Endothelial cell of umbilical vein (primary cell): ENCODE data around the gene HBP1. TPM values are rescaled to one million over a fixed set of nuclear protein-coding genes. Genes with fewer than 3 reads are reported as not detected.

Experiments
- BruUV-seq: library from RNA; stranded (reverse); fragments of 400-500 nt; replicated peaks from 2 replicates; lab custom pipeline; 2021; lab: Mats Ljungman, UMichigan
- CTCF ChIA-PET: fragments of 300-600, 350-600 bp; sonication (Branson Sonifier 250); formaldehyde crosslinking; loops from one replicate; lab custom pipeline; 2021; ENCODE audit warnings: antibody characterized with exemption, inconsistent platforms; lab: Charles Lee
- POLR2A ChIA-PET: fragments of 300-600, 350-600 bp; sonication (Branson Sonifier 250); formaldehyde crosslinking; loops from one replicate; lab custom pipeline; 2021; ENCODE audit warnings: antibody characterized with exemption, inconsistent platforms; lab: Charles Lee
- DNase-seq: peaks from one replicate; pipeline ENCODE4 v3.0.0-alpha.2; 2011; ENCODE audit warnings: low read depth, low spot score
- FAIRE-seq: peaks from 2 replicates; lab custom pipeline; 2011; peaks lifted over from hg19 to GRCh38; lab: Jason Lieb, UNC
- H2AFZ ChIP-seq: 2 replicates; pipeline ENCODE4 v1.6.0; 2012; ENCODE audit warnings: low read depth, low read length, control low read depth, inconsistent platforms
- H3K27ac ChIP-seq: 2 replicates; pipeline ENCODE4 v1.5.1; 2011; ENCODE audit warnings: low read depth, mild to moderate bottlenecking, control low read depth, low read length, moderate library complexity; ENCODE audit not compliant: insufficient read depth
- H3K27me3 ChIP-seq, 2 experiments: 2 replicates each; pipeline versions ENCODE4 v1.6.0 to v1.6.1; 2011; ENCODE audit warnings: low read length in 2 of 2, mixed read lengths in 1 of 2; ENCODE audit not compliant: control insufficient read depth in 2 of 2, insufficient read depth in 2 of 2
- H3K36me3 ChIP-seq, 2 experiments: 2 replicates in 1 of 2; 3 replicates in 1 of 2; pipeline ENCODE4 v1.5.1; 2011; ENCODE audit warnings: low read length in 2 of 2, mild to moderate bottlenecking in 1 of 2, moderate library complexity in 1 of 2; ENCODE audit not compliant: control insufficient read depth in 2 of 2, insufficient read depth in 2 of 2; ENCODE audit errors: extremely low read depth in 1 of 2
- H3K4me1 ChIP-seq: 3 replicates; pipeline ENCODE4 v1.5.1; 2011; ENCODE audit warnings: mild to moderate bottlenecking, low read length; ENCODE audit not compliant: control insufficient read depth, insufficient read depth; ENCODE audit errors: extremely low read depth
- H3K4me2 ChIP-seq: 2 replicates; pipeline ENCODE4 v1.6.1; 2011; ENCODE audit warnings: low read length, control low read depth, mixed read lengths; ENCODE audit not compliant: insufficient read depth
- H3K4me3 ChIP-seq, 3 experiments: fragments of 200-600 bp in 1 of 3; sonication (generic), shearing (Covaris generic) in 1 of 3; replicated peaks in 1 of 3; 2 replicates each; pipeline ENCODE4 v1.5.1; 2011 to 2016; ENCODE audit warnings: control low read depth in 3 of 3, low read length in 3 of 3, mild to moderate bottlenecking in 2 of 3, inconsistent platforms in 1 of 3, low read depth in 1 of 3, moderate library complexity in 1 of 3; ENCODE audit not compliant: insufficient read depth in 1 of 3
- H3K79me2 ChIP-seq: 2 replicates; pipeline ENCODE4 v1.6.0; 2012; ENCODE audit warnings: low read length, inconsistent platforms; ENCODE audit not compliant: control insufficient read depth, insufficient read depth
- H3K9ac ChIP-seq: replicated peaks from 2 replicates; pipeline ENCODE3; 2011; ENCODE audit warnings: low read length, control low read depth; ENCODE audit not compliant: insufficient read depth; ENCODE audit errors: extremely low read depth
- H3K9me1 ChIP-seq: replicated peaks from 3 replicates; pipeline ENCODE4 v1.6.0; 2011; ENCODE audit warnings: mild to moderate bottlenecking, low read length; ENCODE audit not compliant: control insufficient read depth, insufficient read depth; ENCODE audit errors: extremely low read depth
- H3K9me3 ChIP-seq: replicated peaks from 2 replicates; pipeline ENCODE4 v1.5.1; 2012; ENCODE audit warnings: low read length, inconsistent platforms; ENCODE audit not compliant: control insufficient read depth, insufficient read depth
- H4K20me1 ChIP-seq: replicated peaks from 2 replicates; pipeline ENCODE3; 2011; ENCODE audit warnings: mild to moderate bottlenecking, low read length; ENCODE audit not compliant: control insufficient read depth, insufficient read depth; ENCODE audit errors: extremely low read depth
- EZH2 ChIP-seq: IDR thresholded peaks from 2 replicates; pipeline ENCODE4 v1.6.1; 2012; ENCODE audit warnings: borderline replicate concordance, low read depth, mild to moderate bottlenecking, moderate library complexity, low read length, inconsistent platforms; ENCODE audit not compliant: severe bottlenecking
- FOS ChIP-seq: IDR thresholded peaks from 2 replicates; pipeline ENCODE4 v1.6.1; 2011; ENCODE audit warnings: mild to moderate bottlenecking, low read length, moderate library complexity, borderline replicate concordance; ENCODE audit not compliant: insufficient read depth
- GATA2 ChIP-seq: IDR thresholded peaks from 2 replicates; pipeline ENCODE4 v1.7.0; 2011; ENCODE audit warnings: low read depth, mild to moderate bottlenecking, moderate library complexity, mixed read lengths, low read length; ENCODE audit not compliant: insufficient read length, insufficient read depth
- JUN ChIP-seq: IDR thresholded peaks from 2 replicates; pipeline ENCODE4 v1.6.1; 2011; ENCODE audit warnings: borderline replicate concordance, low read depth; ENCODE audit not compliant: insufficient read length, insufficient read depth
- MYC ChIP-seq: IDR thresholded peaks from one replicate; pipeline ENCODE4 v1.6.1; 2011; ENCODE audit warnings: mild to moderate bottlenecking, low read depth, low read length
- POLR2A ChIP-seq: IDR thresholded peaks from 2 replicates; pipeline ENCODE4 v1.6.1; 2012; ENCODE audit warnings: low read depth, mild to moderate bottlenecking, control low read depth, low read length
- POLR2AphosphoS5 ChIP-seq: IDR thresholded peaks from 2 replicates; pipeline ENCODE4 v1.6.1; 2012; ENCODE audit warnings: low read depth, mild to moderate bottlenecking, control low read depth, low read length, moderate library complexity; ENCODE audit not compliant: insufficient read depth
- dilution Hi-C: fragments of 300-500 bp; cut with MboI; formaldehyde crosslinking; loops from one replicate; pipeline ENCODE4 v1.15.0; 2019; ENCODE audit warnings: low sequenced_read_pairs; ENCODE audit not compliant: extremely low pct_ligation_motif_present
- intact Hi-C: fragments of 100-400 bp; cut with micrococcal nuclease; formaldehyde crosslinking; loops from one replicate; pipeline ENCODE4 v1.10.0; 2022
- polyA plus RNA-seq, 4 experiments: library from polyadenylated mRNA; depleted of rRNA in 3 of 4; stranded (reverse) in 3 of 4; unstranded in 1 of 4; fragments of >200 nt; gene quantifications; 2 replicates each; pipeline versions ENCODE4 v1.2.1 to v1.2.3, GENCODE V29; 2011 to 2012; ENCODE audit warnings: missing spikeins in 1 of 4
- total RNA-seq: library from RNA; stranded (reverse); gene quantifications from 2 replicates; pipeline ENCODE4 v1.2.3, GENCODE V29; 2021
- TF ChIP-seq, protein P1 (sequence below), 2 donors: IDR thresholded peaks; 1 replicate in 1 of 2; 2 replicates in 1 of 2; pipeline ENCODE4 v1.5.1; 2011; ENCODE audit warnings: low read length in 2 of 2, mild to moderate bottlenecking in 2 of 2, moderate library complexity in 2 of 2, control low read depth in 1 of 2, inconsistent platforms in 1 of 2, low read depth in 1 of 2; ENCODE audit not compliant: insufficient read depth in 1 of 2; ENCODE audit errors: extremely low read depth in 1 of 2
- TF ChIP-seq, protein P2 (sequence below): IDR thresholded peaks from 2 replicates; pipeline ENCODE4 v1.6.1; 2011; ENCODE audit not compliant: insufficient read depth, insufficient read length

HBP1 gene
- total and polyA plus RNA-seq, 2 donors (not counting 3 experiments of a cell fraction or from before 2014, with no cell fraction given) = 49.6 to 63.4 TPM

DNA sequence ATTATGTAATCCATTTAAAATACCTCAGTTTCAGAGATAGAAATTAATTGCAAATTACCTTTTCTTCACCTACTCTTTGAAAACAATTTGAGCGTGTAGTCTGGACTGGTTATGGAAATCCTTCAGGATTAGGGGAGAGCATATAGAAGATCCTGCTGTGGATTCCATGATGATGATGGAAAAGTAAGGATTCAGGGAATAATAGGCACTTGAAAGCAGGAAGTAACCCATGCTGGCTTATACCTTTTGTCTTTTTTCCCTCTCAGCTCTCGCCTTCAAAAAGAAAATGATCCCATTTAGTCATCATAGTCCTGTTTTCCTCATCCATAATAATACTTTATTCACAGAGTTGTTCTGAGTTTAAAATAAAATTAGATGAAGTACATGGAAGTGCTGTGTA, 4.4 kb downstream of the HBP1 start:
- DNase-seq = no peak
- H3K36me3 ChIP-seq = no peaks in the 10 kb centered on the region
- TF ChIP-seq FOS = no peak
- TF ChIP-seq, protein P1, sequence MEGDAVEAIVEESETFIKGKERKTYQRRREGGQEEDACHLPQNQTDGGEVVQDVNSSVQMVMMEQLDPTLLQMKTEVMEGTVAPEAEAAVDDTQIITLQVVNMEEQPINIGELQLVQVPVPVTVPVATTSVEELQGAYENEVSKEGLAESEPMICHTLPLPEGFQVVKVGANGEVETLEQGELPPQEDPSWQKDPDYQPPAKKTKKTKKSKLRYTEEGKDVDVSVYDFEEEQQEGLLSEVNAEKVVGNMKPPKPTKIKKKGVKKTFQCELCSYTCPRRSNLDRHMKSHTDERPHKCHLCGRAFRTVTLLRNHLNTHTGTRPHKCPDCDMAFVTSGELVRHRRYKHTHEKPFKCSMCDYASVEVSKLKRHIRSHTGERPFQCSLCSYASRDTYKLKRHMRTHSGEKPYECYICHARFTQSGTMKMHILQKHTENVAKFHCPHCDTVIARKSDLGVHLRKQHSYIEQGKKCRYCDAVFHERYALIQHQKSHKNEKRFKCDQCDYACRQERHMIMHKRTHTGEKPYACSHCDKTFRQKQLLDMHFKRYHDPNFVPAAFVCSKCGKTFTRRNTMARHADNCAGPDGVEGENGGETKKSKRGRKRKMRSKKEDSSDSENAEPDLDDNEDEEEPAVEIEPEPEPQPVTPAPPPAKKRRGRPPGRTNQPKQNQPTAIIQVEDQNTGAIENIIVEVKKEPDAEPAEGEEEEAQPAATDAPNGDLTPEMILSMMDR (IDR thresholded peaks at IDR 0.05; ENCODE audit: extremely low read depth in 1 of 2, insufficient read depth in 1 of 2, low read depth in 1 of 2, low read length in 2 of 2) = no peak
- TF ChIP-seq JUN = no peak
- no TSS peak for BruUV-seq
- intact Hi-C loops = no loop called here
- ChIA-PET CTCF (no interaction called here), POLR2A (interaction anchor here (0.6 kb wide), 1 partner anchor 1067 kb away, joined by 3 read pairs; no protein-coding TSS in a partner anchor)
- no peak overlapping the region for H3K27ac ChIP-seq
- no peaks in the 10 kb centered on the region for H3K9me3 ChIP-seq
- H3K9ac ChIP-seq = no peak overlapping the region
- peaks cover 78% of the 10 kb centered on the region for H3K79me2 ChIP-seq
- no peak overlapping the region for H3K4me3 ChIP-seq
- no peak for FAIRE-seq
- H3K4me2 ChIP-seq = no peak overlapping the region
- dilution Hi-C loops = no loop called here
- H3K27me3 ChIP-seq = no peaks in the 10 kb centered on the region
- H2AFZ ChIP-seq = no peak overlapping the region
- peaks cover 6% of the 10 kb centered on the region for H3K4me1 ChIP-seq
- H3K9me1 ChIP-seq = no peaks in the 10 kb centered on the region
- H4K20me1 ChIP-seq = peaks cover 13% of the 10 kb centered on the region

DNA sequence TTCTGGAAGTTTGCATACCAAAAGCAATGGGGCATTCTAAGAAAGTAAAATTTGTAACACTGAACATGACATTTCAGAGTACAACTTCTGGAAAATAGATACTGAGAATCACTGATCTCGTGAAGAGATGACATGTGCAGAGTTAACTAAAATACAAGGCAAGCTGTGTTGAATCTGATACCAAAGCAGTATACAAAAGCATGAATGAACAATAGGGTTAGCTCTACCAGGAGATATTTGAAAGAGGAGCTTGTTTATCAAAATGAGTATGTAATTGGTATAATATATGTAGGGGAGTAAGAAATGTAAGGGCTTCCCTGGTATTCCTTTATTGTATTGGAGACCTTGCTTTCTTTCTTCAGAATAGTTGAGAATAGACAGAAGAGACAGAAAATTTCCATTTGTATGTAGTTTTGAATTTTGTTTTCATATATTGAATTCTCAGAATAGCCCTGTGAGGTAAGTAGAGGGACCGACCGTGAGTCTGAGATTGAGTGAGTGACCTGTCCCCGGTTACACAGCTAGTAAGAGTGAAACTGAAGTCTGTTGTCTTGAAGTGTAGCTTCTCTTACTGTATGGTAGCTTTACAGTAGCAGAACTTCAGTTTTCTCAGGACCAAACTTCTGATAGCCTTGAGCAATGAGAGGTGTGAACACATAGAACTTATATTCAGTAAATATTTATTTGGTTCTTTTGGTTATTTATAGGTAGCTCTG, 5.0 kb downstream of the HBP1 start:
- dilution Hi-C loops = no loop called here
- DNase-seq (no peak), FAIRE-seq (no peak)
- no peaks in the 10 kb centered on the region for H3K27me3 ChIP-seq
- H3K4me1 ChIP-seq = peaks cover 6% of the 10 kb centered on the region
- ChIA-PET CTCF (interaction anchor here (1.0 to 1.1 kb wide), 2 partner anchors 20 to 226 kb away, joined by 3 read pairs; no protein-coding TSS in a partner anchor), POLR2A (no interaction called here)
- H3K79me2 ChIP-seq = peaks cover 80% of the 10 kb centered on the region
- H3K9ac ChIP-seq = no peak overlapping the region
- no peaks in the 10 kb centered on the region for H3K9me1 ChIP-seq
- H3K9me3 ChIP-seq = no peaks in the 10 kb centered on the region
- H3K4me2 ChIP-seq = no peak overlapping the region
- H3K36me3 ChIP-seq = no peaks in the 10 kb centered on the region
- intact Hi-C loops = no loop called here
- H4K20me1 ChIP-seq = peaks cover 14% of the 10 kb centered on the region
- H3K4me3 ChIP-seq = no peak overlapping the region
- TF ChIP-seq POLR2AphosphoS5 (no peak), EZH2 (no peak), POLR2A (no peak), GATA2 (no peak), MYC (no peak), JUN (no peak), FOS (no peak)
- TF ChIP-seq, protein P1 (IDR thresholded peaks at IDR 0.05; ENCODE audit: extremely low read depth in 1 of 2, insufficient read depth in 1 of 2, low read depth in 1 of 2, low read length in 2 of 2) = no peak
- TF ChIP-seq, protein P2, sequence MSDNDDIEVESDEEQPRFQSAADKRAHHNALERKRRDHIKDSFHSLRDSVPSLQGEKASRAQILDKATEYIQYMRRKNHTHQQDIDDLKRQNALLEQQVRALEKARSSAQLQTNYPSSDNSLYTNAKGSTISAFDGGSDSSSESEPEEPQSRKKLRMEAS = no peak
- no TSS peak for BruUV-seq
- no peak overlapping the region for H3K27ac ChIP-seq
- no peak overlapping the region for H2AFZ ChIP-seq
